HG02852 (cell line): ENCODE results near the gene FBRS.
"Not testable (repeated sequence)": the region's sequence is repeated elsewhere in the genome, so short reads cannot be mapped to it uniquely, and the experiment has no call there.

ENCODE experiments used
- ATAC-seq: cut with Tn5 transposase; IDR thresholded peaks from one replicate; pipeline ENCODE4 v1.9.1; 2021; ENCODE audit warnings: mild to moderate bottlenecking, moderate library complexity; ENCODE audit not compliant: unreplicated experiment

FBRS gene

DNA sequence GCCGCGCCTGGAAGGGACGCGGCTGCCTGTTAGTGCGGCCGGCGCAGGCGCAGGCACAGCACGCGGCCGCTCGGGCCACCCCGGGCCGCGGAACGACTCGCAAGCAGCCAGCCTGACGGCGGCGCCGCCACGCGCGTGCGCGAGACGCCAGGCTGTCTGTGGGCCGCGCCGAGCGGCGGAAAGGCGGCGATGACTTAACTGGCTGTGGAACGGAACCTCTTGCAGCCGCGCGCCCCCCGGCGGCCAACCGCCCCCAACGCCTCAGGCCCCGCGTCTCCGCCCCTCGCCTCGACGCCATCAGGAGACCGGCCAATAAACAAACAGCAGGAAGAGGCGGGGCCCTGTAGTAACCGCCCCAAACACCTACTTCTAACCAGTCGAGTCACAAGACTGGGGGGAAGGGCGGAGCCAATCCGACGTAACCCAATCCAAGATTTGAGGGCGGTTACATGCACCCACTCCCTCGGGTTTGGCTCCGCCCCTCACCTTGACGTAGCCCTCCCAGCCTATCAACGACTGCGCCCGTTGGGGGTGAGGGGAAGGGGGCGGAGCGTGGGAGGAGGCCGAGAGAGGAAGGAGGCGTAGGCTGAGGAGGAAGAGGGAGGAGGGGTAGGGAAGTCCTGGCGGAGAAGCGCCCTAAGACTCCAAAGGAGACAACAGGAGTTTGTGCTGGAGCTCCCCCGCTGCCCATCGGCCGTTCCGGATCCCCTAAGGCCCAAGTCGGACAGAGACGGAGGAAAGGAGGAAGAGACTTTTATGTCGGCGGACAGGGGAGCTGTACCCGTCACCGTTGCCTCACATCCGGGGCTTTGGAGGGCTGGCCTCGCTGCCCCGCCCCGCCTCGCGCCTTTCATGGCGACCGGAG is at the start of gene FBRS:
Gene FBRS, plus strand, starts transcription at position 566 of the 865 bp plus-strand sequence. CDS start 1,088 bp downstream, outside the sequence.
- ATAC-seq: peak; percentile 68

DNA sequence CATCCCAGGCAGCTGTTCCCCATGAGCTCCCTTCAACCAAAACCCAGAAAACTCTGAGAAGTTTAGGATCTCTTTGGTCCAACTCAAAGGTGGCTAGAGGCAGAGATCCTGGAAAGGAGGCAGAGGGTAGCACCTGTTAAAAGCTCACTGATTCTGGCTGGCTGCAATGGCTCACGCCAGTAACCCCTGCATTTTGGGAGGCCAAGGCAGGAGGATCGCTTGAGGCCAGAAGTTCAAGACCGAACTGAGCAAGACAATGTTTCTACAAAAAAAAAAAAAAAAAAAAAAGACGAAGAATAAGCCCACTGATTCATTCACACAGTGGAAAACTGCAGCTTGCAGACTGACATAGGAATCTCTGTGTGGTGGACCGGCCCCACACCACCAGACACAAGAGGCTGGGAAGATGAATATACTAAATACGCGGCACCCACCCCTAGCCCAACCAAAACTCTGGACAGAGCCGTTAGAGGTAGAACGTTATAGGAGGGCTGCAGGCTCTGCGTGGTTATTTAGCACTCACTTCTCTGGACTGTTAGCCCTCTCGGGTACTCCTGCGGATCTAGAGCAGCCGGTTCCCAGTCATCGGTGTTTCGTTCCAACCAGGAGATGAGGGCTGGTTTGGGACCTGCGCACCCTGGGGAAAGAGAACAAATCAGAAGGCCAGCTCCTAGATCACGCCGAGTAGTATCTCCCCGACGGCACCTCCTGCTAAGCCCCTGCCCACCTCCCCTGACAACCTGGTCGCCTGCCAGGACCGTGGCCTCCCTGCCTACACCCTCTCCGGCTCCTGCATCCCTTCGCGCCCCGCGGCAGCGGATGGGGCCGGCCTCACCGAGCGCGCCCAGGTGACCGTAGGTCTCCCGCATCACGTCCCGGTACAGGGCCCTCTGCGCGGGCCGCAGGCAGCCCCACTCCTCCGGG is 49.0 kb upstream of the FBRS start:
- ATAC-seq: peak; percentile 29

DNA sequence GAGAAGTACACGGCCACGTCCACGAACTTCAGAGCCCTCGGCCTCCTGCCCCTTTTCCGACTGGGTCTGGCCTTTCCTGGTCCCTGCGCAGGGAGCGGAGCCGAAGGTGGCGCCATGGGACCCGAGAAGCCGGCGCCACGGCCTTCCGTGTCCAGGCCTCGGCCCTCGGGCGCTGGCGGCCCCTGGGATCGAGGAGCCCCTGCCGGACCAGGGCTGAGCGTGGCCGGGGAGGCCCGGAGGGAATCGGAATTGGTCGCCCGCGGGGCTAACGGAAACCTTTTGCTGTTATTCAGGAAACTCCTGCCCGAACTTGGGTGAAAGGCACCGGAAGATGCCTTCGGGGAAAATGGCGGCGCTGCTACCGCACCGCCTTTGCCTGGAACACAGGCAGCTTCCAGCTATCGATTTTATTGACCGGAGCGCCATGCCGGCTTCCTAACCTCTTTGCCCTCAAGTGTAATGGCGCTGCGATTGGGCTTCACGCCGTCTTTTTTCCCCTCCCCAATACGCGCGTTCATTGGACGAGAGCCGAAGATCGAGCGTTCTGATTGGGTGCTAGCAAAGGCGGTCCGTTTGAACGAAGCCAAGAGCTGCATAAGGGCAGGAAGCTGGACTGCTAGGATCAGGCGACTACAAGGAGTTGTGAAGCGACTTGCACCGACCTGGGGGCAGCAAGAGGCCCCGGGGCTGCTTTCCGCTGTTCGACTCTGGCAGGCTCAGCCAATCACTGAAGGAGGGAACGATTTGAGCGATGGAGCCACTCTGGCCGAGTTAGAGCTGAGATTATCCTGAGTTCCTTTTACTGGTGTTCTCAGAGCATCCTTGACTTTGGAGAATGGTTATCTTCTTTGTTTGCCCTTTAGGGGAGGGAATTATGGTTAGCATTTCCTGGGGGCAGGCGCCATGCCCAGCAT is 48.0 kb upstream of the FBRS start, which contains the start of gene ZNF689:
Gene ZNF689, minus strand, starts transcription at position 464 of the 914 bp plus-strand sequence. Its CDS starts 348 bp downstream, at position 116.
- peak; percentile 87 for ATAC-seq

DNA sequence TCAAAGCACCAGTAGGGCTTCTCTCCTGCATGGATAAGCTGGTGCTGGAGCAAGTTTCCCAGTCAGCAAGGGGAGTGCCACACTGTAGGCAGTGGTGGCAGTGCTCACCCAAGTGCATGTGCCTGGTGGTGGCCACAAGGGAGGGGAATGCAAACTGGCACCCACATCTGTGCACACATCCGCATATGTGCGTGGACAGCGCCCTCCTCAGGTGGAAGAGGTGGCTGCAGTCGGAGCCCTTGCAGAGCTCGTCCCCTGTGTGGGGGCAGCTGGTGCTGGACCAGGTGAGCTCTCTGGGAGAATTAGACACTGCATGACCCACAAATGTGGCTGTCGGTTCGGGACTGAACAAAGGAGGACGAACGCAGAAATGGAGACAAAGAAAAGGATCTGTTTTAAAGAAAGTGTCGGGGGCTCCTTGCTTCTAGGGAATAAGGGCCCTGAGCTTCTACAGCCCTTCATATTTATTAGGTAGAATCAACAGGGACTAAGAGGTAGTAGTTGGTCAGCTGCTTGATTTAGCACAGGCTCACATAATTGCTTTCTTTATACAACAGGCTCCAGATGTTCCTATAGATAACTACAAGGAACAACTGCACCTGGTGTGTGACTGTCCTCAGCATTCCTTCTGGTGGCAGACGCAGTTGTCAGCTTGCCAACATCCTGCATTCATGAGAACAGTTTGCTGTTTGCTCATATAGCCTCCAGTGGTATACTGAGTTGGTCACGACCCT is 42.7 kb upstream of the FBRS start:
- ATAC-seq: no peak

DNA sequence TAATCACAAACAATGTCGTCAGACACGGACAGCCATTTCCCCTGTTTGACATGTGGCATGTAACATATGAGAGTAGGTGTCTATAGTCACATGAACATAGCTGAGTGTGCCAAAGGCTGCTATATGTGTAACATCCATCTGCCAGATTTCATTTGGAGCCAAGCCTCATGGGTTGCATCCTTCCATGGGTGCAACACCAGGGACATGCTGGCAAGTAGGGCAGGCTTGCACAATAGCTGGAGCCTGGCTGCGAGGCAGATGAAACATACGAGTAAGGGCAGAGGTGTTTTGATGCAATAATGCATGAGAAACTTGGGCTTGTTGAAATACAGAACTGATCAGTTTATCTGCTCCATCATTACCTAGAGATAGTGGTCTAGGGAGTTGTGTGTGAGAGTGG is 39.0 kb upstream of the FBRS start:
- no peak for ATAC-seq

DNA sequence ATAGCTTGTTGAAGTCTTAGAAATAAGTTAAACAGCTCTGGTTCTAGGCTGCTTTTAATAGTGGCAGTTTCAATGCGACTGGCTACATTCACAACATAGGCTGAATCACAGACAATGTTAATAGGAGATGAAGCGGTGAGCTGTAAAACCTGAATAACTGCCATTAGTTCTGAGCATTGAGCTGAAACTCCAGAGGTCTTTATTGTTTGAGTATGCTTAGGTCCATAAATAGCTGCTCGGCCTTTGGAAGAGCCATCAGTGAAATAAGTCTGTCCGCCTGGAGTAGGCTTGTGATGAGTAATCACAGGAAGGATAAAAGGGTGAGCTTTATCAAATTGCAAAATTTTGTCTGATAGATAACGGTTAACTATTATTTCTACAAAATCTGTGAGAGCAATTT is 38.6 kb upstream of the FBRS start:
- no peak for ATAC-seq

DNA sequence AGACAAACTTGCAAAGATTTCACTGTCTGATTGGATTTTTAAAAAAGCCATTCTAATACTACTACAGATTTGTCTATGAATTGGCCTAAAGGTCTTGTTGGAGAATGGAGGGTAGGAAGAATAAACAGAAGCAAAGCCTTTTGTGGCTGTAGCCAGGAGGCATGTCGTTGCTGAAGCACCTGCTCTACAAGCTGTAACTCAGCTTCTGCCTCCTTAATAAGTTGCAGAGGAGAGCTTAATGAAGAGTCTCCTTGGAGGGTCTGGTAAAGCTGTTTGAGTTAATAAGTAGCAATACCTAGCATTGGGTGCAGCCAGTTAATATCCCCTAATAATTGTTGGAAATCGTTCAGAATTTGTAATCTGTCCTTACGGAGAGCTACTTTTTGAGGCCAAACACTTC is 38.1 kb upstream of the FBRS start:
- no peak for ATAC-seq

DNA sequence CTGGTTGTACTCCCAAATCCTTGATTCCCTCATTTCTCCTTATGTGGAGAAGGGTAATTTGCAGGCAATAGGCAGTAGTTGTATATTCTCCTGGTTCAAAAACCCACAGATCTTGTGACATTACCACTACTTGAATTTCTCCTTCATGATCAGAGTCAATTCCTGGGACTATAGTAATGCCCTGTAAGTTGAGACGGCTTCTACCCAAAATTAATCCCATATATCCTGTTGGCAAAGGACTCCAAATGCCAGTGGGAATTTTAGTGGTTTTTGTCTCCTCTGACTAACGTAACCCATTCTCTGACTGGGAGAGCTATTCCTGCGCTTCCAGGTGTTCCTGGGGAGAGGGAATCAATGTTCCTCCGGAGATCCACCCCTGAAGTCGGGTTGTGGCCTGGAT is 36.5 kb upstream of the FBRS start:
- no peak for ATAC-seq

DNA sequence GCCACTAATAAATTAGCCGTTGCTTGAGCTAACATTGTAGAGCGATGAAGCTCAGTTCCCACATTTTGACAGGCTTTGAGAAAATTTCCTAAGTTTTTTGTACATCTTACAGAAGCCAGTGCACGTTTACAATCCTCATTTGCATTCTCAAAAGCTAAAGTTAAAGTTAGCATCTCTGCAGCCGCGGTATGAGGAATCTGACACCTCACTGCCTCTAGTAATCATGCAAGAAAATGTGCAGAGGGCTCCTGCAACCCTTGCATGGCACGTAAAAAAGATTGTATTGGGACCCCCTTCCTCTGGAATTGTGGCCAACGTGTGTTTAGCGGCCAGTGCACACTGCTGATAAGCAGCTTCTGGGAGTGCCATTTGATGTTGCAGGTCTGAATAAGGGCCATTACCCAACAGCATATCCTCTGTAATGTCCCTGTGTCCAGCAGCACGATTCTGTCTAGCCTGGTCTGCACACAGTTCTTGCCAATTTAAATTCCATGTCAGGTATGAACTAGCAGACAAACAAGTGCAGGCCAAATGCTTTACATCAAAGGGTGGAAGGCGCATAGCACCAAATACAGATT is 35.7 kb upstream of the FBRS start:
- no peak for ATAC-seq

DNA sequence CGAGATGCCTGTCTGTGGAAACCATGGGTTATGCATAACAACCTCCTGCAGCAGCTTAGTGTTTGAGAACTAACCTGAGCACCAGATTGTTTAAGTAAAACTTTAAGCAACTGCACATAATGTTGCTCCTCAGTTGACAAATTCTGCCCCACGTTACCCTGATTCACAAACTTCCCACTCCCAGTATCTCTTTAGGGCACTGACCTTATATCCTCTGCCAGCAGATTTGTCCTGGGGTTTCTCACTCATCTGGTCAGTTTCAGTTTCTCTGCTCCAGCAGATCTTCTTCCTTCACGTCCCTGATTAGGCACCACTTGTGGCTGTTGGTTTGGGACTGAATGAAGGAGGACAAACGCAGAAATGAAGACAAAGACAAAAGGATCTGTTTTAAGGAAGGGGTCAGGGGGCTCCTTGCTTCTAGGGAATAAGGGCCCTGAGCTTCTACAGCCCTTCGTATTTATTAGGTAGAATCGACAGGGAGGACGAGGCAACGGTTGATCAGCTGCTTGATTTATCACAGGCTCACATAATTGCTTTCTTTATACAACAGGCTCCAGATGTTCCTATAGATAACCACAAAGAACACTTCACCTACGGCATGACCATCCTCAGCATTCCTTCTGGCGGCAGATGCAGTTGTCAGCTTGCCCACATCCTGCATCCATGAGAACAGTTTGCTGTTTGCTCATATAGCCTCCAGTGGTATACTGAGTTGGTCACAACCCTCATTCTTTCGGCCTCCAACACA is 34.5 kb upstream of the FBRS start:
- no peak for ATAC-seq

DNA sequence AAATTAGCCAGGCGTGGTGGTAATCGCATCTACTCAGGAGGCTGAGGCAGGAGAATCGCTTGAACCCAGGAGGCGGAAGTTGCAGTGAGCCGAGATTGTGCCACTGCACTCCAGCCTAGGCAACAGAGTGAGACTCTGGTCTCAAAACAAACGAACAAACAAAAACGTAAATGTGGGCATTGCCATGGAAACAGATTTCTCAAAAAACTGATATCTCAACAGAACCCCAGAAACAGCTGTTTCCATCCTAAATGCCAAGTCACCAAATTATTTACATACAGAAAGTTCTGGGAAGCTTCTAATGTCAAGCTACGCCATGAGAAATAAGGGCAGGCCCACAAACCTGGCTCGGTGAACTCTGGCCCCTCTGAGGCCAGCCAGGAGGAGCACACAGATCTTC is 32.0 kb upstream of the FBRS start:
- no peak for ATAC-seq

DNA sequence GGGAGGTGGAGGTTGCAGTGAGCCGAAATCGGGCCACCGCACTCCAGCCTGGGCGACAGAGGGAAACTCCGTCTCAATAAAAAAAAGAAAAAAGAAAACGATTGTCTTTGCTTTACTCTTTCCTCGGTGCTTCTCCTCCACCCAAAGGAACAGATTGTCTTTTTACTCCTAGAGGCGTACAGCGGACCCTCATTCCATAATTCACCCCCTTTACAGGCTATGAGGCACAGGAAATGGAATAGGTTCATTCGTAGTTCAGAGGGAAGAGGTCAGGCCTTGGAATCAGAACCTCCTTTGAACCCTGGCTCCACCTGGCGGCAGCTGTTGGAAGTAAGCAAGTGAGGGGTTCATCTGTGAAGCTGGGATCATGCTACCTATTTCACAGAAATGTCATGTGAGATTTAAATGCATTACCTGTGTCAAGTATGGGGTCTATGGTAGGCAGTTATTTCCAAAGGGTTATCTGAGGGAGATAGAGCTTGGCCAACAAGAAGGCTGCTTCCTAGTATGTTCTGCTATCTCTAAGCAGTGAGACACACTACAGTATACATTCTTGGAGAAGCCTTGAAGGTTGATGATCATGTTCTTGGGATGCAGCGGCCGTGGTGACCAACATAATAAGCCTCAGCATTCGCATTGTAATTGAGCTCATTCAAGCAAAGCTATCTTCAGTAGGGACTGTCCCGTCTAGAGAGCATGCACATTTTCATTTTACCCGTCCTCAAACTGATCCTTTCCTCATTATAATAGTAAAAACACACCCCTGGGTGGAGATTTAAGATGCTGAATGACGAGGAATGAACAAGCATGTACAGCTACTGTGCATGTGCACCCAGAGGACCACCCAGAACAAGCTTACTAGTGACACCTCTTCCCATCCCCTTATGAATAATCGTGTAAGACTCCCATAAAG is 29.3 kb upstream of the FBRS start:
- no peak for ATAC-seq

DNA sequence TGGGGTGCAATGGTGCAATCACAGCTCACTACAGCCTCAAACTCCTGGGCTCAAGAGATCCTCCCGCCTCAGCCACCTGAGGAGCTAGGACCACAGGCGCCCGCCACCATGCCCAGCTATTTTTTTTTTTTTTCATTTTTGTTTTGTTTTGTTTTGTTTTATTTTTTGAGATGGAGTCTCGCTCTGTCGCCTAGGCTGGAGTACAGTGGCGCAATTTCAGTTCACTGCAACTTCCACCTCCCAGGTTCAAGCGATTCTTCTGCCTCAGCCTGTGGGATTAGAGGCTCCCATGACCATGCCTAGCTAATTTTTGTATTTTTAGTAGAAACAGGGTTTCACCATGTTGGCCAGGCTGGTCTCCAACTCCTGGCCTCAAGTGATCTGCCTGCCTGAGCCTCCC is 25.8 kb upstream of the FBRS start:
- not testable (repeated sequence) for ATAC-seq

DNA sequence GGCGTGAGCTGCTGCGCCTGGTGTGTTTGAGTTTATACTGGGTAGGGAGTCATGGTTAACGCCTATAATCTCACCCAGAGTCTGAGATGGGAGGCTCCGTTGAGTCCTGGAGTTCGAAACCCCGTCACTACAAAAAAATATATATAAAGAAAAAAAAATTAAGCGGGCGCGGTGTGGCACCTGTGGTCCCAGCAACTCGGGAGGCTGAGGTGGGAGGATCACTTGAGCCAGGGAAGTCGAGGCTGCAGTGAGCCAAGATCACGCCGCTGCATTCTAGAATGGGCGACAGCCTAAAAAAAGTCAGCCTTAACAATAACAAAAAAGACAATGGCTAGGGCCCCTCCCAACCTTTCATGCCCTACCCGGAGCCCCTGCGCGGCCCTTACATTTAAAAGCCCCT is 24.7 kb upstream of the FBRS start:
- no peak for ATAC-seq

DNA sequence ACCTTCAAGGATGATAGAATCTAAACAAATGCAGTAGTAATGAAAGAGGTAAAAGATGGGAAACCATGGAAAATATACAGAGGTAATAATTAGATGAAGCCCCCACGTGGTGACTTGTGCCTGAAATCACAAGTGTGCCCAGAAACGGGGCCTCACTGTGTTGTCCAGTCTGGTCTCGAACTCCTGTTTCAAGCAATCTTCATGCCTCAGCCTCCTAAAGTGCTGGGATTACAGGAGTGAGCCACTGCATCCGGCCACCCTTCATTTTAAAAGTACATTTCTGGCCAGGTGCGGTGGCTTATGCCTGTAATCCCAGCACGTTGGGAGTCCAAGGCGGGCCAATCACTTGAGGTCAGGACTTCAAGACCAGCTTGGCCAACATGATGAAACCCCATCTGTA is 21.6 kb upstream of the FBRS start:
- no peak for ATAC-seq

DNA sequence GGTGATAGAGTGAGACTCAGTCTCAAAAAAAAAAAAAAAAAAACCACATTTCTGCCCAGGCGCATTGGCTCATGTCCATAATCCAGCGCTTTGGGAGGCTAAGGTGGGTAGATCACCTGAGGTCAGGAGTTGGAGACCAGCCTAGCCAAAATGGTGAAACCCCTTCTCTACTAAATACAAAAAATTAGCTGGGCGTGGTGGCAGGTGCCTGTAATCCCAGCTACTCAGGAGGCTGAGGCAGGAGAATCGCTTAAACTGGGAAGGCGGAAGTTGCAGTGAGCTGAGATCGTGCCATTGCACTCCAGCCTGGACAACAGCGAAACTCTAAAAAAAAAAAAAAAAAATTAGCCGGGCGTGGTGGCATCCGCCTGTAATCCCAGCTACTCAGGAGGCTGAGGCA is 21.1 kb upstream of the FBRS start:
- not testable (repeated sequence) for ATAC-seq

DNA sequence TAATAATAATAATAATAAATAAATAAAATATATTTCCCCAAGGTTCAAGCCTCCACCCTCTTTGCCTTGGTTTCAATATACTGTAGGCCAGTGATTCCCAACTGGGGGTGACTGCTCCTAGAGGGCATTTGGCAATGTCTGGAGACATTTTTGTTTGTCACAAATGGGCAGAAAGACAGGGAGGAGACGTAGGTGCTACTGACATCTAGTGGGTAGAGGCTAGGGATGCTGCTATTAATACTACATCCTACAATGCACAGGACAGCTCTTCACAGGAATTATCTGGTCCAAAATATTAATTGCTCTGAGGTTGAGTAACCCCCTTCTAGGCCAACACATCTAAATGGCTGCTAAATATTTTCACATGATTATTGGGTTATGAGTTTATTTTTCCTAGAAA is 20.3 kb upstream of the FBRS start:
- ATAC-seq: no peak
